ENCODE measurements around the gene SLC34A1.

DNA sequence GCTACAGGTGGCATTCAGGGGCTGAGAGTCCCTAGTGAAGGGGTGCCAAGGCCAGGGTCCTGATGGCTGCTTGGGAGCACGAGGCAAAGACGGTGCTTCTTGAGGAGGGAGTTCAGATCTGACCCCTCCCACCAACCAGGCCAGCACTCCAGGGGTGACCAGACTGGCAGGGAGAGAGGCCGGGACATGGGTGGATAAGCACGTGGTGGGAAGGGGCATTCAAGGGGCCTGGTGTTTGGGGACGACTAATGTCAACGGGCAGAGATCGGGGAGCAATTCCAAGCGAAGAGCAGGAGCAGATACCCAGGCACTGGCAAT, 22.0 kb upstream of the SLC34A1 start:
- TF ChIP-seq, protein P1, sequence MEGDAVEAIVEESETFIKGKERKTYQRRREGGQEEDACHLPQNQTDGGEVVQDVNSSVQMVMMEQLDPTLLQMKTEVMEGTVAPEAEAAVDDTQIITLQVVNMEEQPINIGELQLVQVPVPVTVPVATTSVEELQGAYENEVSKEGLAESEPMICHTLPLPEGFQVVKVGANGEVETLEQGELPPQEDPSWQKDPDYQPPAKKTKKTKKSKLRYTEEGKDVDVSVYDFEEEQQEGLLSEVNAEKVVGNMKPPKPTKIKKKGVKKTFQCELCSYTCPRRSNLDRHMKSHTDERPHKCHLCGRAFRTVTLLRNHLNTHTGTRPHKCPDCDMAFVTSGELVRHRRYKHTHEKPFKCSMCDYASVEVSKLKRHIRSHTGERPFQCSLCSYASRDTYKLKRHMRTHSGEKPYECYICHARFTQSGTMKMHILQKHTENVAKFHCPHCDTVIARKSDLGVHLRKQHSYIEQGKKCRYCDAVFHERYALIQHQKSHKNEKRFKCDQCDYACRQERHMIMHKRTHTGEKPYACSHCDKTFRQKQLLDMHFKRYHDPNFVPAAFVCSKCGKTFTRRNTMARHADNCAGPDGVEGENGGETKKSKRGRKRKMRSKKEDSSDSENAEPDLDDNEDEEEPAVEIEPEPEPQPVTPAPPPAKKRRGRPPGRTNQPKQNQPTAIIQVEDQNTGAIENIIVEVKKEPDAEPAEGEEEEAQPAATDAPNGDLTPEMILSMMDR (conservative IDR thresholded peaks at IDR 0.05; ENCODE audit: low read depth, low read length): no peak
- TF ChIP-seq POLR2A (IDR thresholded peaks at IDR 0.05; ENCODE audit: low read depth, low read length): no peak
- no peak for TF ChIP-seq RAD21 (IDR thresholded peaks at IDR 0.05; ENCODE audit: low read length)
- TF ChIP-seq BHLHE40 (IDR thresholded peaks at IDR 0.05; ENCODE audit: low read depth, low read length): no peak
- no peak for TF ChIP-seq CHD1 (IDR thresholded peaks at IDR 0.05; ENCODE audit: low read depth, low read length)
- no peak for TF ChIP-seq MAZ (IDR thresholded peaks at IDR 0.05; ENCODE audit: borderline replicate concordance, low read depth, low read length)
- no peak for TF ChIP-seq CEBPB (IDR thresholded peaks at IDR 0.05; ENCODE audit: low read depth, low read length)
- TF ChIP-seq, protein P2, sequence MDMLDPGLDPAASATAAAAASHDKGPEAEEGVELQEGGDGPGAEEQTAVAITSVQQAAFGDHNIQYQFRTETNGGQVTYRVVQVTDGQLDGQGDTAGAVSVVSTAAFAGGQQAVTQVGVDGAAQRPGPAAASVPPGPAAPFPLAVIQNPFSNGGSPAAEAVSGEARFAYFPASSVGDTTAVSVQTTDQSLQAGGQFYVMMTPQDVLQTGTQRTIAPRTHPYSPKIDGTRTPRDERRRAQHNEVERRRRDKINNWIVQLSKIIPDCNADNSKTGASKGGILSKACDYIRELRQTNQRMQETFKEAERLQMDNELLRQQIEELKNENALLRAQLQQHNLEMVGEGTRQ (IDR thresholded peaks at IDR 0.05; ENCODE audit: low read depth, low read length): no peak

Data from IMR-90 (cell line).